GM20000 (cell line): ENCODE data around the gene ZBTB34.

ENCODE experiments used
- DNase-seq: peaks from one replicate; pipeline ENCODE4 v3.0.0; 2012; ENCODE audit warnings: low spot score
- TF ChIP-seq, protein P1 (sequence below): IDR thresholded peaks from 2 replicates; pipeline ENCODE4 v1.5.1; 2012; ENCODE audit warnings: mild to moderate bottlenecking, control low read depth; ENCODE audit errors: extremely low read depth, missing control alignments

ZBTB34 gene

DNA sequence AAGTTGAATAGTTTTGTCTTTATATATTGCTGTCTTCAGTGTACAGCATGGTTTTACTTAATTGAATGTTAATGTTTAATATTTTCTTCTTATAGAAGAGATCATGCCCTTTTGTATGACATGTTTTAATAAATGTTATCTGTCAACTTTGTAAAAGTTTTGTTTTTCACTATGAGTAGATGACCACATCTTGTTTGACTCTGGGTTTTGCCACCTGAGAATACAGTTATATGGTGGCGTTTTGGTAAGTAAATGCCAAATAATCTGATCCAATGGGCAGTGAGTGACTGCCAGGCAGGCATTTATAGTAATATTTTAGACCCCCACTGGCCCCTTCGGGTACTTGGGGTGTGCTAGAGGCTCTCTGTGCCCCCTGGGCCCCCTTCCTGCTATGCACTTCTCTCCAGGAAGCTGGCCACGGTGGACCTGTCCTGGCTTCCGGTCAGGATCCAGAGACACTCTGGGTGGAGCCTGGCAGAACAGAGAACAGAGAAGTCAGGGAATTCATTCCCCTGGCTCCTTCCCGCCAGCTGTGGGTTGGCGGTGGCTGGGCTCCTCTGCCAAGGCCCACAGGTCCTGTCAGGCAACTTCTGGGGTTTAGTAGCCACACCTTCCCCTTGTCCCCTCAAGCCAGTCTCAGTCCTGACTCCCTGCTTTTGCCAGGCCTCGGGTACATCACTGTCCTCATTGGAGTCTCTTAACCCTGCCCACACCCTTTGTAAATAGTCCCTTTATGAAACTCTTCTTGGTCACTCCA, 22.2 kb upstream of the ZBTB34 start:
- DNase-seq: no peak
- TF ChIP-seq, protein P1, sequence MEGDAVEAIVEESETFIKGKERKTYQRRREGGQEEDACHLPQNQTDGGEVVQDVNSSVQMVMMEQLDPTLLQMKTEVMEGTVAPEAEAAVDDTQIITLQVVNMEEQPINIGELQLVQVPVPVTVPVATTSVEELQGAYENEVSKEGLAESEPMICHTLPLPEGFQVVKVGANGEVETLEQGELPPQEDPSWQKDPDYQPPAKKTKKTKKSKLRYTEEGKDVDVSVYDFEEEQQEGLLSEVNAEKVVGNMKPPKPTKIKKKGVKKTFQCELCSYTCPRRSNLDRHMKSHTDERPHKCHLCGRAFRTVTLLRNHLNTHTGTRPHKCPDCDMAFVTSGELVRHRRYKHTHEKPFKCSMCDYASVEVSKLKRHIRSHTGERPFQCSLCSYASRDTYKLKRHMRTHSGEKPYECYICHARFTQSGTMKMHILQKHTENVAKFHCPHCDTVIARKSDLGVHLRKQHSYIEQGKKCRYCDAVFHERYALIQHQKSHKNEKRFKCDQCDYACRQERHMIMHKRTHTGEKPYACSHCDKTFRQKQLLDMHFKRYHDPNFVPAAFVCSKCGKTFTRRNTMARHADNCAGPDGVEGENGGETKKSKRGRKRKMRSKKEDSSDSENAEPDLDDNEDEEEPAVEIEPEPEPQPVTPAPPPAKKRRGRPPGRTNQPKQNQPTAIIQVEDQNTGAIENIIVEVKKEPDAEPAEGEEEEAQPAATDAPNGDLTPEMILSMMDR: no peak

DNA sequence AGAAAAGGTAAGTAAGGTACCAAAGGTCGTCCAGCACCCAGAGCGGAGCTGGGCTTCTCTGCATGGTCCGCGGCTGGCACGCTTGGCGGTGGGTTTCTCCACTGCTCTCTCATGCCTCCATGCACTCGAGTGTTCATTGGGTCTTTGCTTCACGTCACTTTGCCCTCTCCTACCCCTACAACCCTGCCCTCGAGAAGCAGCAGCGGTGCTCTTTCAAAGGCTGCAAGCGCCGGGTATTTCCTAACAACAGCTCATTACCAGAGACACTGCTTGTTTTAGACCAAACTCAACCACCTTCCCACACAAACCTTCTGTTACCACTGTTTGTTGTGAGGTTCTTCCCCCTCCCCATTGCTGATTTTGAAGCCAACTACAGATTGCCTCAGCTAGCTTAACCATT, 21.5 kb upstream of the ZBTB34 start:
- TF ChIP-seq, protein P1: no peak
- DNase-seq: peak; percentile 58

DNA sequence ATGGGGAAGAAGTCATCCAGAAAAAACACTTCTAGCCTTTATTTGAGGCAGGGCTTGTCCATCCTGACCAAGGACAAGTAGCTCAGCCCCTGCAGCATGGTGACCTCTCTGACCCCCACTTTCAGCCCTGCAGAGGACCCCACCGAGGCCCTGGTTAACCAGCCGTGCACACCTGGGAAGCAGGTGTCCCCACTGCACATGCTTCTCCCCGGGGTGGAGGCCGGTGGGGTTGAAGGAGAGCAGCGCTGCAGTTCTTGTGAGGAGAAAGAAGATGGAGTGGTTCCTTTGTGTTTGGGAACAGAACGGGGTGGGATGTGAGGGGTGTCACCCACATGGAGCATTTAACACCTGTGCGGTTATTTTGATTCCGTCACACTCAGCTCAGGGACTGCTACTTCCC, 21.1 kb upstream of the ZBTB34 start:
- no peak for DNase-seq
- TF ChIP-seq, protein P1: no peak

DNA sequence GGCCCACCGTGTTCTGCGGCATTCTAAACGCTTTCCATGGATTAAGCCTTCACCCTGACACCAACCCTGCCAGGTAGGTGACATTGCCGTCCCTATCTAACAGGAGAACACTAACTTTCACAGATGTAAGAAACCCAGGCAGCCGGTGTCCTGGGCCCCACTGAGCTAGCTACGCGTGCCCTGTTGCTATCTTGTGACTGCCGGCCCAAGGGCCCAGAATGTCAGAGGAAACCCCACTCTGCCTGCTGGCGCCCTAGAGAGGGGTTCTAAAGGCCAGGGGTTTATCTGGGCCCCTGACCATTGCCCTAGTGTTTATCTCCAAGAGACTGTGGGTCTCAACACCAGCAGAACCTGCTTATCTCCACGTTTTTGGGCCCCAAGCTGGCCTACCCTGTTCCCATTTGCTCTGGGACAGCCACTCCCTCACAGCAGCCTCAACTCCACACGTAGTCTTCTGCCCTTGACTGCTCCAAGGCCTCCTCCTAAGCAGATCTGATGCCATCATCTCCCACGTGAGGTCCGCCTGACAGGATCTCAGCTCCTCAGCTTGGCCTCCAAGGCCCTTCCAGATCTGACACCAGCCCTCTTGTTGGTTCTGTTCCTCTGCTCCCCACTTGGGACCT, 18.1 kb upstream of the ZBTB34 start:
- DNase-seq: no peak
- TF ChIP-seq, protein P1: no peak

DNA sequence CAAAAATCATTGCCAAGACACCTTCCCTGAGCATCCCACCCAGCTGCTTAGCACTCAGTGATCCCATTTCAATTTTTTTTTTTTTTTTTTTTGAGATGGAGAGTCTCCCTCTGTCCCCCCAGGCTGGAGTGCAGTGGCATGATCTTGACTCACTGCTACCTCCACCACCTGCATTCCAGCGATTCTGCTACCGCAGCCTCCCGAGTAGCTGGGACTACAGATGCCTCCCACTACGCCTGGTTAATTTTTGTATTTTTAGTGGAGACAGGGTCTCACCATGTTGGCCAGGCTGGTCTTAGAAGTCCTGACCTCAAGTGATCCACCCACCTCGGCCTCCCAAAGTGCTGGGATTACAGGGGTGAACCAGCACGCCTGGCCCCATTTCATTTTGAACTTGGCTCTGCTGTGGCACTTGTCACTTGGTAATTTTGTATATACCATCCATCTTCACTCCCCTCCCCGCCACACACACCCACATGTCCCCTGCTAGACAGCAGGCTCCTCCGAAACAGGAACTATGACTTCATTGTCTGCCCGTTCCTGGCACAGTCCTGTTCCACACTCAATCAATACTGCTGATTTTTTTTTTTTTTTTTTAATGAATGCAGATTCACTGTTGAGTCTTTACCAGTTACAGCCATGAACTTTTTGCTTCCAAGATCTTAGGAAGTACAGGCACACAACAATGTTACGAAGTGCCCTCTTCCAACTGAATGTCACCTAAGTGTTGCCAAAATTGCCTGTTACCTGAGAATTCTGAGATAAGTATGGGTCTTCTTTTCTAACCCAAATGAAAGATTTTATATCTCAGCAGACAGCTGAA, 17.3 kb upstream of the ZBTB34 start:
- TF ChIP-seq, protein P1: no peak

DNA sequence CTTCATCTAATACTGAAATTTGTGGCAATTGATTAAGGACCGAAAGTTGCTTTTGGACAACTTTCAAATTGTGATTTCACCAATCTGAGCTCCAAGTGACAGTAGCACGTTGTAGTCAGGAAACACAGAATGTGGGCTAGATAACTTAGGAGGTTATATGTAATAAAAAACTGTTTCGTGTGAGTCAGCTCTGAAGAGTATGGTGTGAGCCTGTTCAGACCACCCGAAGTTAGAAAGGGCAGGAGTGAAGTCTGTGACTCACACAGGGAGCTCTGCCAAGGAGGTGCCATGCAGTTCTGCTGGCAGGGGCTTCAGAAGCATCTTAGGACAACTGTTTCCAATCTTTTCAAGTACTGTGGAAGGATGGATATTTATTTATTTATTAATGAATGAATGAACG, 16.4 kb upstream of the ZBTB34 start:
- DNase-seq: no peak
- TF ChIP-seq, protein P1: no peak

More for the DNA sequence above, 17.3 kb upstream of the ZBTB34 start:
- DNase-seq: no peak

DNA sequence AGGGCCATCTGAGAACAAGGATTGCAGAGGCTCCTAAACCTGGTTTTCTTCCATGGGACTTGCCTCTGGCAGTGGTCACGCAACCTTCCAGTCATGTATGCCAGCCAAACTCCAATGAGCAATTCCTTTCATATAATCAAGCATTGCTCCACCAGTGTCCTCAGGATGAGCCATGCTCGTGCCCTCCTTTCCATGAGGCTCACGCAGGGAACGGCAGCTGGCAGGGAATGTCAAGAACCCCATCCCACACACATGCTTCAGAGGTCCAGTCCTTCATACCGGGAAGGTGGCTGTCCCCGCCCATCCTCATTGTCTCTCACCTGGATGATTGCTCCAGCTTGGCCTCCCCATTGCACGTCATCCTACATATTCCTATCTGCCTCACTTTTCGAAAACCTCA, 13.4 kb upstream of the ZBTB34 start:
- TF ChIP-seq, protein P1: no peak
- DNase-seq: no peak
